CD4-positive, alpha-beta T cell treated with Interleukin-2 at 100 ng/mL for 4 hours (primary cell): ENCODE results near the gene SRCIN1.
"Not testable (repeated sequence)": the region's sequence is repeated elsewhere in the genome, so short reads cannot be mapped to it uniquely, and the experiment has no call there.

Experiments
- DNase-seq: peaks from one replicate; pipeline ENCODE4 v3.0.0-alpha.2; 2020; ENCODE audit warnings: low spot score

SRCIN1 gene

GRCh38 chr17:38507921-38508569, 97.7 kb downstream of the SRCIN1 start:
- DNase-seq = no peak

DNA sequence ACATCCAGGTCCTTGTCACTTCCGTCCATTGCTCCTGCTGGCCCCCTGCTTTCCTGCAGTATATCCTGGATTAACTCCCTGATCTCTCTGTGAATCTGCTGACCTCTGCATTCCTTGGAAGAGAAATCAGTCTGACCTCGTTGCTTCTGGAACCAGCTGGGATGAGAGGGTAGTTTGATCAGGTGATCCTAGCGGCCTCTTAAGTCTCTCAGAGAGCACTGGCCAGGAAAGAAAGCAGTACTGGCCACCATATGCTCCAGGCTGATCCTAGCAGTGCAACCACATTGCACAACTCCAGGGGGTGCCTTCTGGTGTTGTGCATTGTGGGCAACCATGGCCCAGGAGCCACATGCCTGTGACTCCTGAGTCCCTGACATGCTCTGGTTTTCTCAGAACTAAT, 98.3 kb downstream of the SRCIN1 start:
- DNase-seq = no peak

DNA sequence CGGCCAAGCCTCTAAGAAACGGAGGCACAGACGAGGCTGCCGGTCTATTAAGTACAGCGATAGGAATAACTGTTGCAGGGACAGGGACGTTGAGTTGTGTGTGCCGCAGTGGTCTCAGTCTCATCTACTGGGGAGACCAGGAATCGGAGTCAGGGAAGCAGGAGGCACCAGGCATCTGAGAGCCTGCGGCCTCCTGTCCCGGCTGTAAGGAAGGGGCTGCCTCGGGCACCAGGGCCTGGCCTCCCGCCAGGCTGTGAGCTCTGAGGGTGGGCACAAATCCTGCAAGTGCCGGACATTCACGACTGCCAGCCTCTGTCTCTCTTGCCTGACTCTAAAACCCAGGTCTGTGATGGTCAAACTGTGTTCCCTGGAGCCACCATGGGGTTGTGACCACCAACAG, 101.5 kb downstream of the SRCIN1 start:
- DNase-seq = no peak

GRCh38 chr17:38503286-38503913, 102.4 kb downstream of the SRCIN1 start:
- not testable (repeated sequence) for DNase-seq

- DNase-seq = not testable (repeated sequence)
Observed at GRCh38 chr17:38501718-38502117, 104.0 kb downstream of the SRCIN1 start.

- not testable (repeated sequence) for DNase-seq
Observed at GRCh38 chr17:38499230-38499629, 106.5 kb downstream of the SRCIN1 start.

DNA sequence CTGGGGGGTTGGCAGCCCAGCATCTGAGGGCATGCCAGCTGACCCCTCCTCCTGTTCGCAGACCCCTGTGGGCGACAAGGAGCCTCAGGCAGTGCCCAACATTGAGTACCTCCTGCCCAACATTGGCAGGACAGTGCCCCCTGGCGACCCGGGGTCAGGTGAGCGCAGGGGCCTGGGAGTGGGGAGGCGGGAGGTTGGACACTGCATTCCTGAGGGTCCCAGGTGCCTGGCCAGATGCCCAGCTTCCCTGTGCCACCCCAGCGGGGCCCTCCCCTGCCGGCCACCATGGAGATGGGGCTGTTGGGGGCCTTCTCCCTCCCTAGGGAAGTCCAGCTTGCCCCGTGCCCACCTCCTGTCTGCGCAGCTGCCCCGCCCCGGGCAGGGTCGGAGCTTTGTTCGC, 107.4 kb downstream of the SRCIN1 start:
- no peak for DNase-seq

- not testable (repeated sequence) for DNase-seq
Observed at GRCh38 chr17:38497656-38498055, 108.1 kb downstream of the SRCIN1 start.

GRCh38 chr17:38494152-38494551, 111.6 kb downstream of the SRCIN1 start:
- DNase-seq = not testable (repeated sequence)

DNA sequence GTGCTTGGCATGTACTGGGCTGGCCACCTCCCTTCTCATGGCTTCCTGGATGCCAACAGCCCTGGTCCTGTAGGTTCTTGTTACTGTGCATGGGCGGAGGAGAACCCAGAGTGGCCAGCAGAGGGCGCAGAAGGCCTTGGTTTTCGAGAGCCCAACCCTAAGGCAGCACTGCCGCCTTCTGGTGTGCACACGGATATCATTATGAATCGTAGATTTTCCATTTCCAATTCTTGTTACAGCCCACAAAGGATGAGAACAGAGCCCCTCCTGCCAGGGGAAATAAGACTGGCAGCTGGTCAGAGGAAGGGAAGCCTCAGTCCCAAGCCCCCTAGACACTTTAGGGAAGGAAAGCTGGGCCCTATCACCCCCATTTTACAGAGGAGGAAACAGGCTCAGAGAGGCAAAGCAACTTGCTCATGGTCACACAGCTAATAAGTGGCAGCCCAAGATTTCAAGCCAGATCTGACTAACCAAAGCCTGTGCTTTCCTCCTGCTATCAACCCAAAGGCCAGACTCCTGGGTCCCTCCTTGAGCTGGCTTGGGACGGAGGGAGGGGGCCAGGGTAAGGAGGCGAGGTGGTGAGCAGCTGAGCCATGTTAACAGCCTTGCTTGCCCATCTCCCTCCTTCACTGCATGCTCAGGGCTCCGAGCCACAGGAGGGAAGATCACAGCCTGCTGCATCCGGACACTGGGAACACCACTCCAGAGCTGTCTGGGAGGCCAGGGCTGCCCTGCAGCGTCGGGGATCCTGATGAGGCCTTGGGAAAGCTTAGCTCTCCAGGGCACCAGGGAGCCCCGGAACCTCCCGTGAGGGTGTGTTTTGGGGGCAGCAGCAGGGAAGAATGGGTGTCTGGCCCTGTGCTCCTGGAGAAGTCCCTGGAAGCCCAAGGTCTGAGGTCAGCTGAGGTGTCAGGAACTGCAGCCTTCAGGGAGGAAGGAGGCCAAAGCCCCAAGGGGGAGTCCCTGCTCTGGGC, 113.4 kb downstream of the SRCIN1 start:
- peak; percentile 92 for DNase-seq

GRCh38 chr17:38491346-38492066, 114.2 kb downstream of the SRCIN1 start:
- not testable (repeated sequence) for DNase-seq

DNA sequence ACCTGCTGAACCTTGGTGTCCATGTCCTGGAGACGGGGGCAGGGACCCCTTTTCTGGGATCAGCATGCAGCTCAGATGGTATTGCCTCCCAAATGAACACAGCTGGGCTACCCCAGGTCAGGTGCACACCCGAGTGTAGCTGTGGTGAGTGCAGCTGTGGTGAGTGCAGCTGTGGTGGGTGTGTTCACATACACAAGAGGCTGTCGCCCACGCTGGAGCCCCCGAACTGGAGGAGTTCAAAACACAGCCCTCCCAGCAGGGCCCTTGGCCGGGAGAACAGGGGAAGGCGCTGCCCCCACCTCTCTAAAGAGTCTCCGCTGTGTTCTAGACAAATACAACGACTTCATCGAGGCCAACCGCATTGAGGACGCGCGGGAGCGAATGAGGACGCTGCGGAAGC, 116.0 kb downstream of the SRCIN1 start:
- DNase-seq = not testable (repeated sequence)

DNA sequence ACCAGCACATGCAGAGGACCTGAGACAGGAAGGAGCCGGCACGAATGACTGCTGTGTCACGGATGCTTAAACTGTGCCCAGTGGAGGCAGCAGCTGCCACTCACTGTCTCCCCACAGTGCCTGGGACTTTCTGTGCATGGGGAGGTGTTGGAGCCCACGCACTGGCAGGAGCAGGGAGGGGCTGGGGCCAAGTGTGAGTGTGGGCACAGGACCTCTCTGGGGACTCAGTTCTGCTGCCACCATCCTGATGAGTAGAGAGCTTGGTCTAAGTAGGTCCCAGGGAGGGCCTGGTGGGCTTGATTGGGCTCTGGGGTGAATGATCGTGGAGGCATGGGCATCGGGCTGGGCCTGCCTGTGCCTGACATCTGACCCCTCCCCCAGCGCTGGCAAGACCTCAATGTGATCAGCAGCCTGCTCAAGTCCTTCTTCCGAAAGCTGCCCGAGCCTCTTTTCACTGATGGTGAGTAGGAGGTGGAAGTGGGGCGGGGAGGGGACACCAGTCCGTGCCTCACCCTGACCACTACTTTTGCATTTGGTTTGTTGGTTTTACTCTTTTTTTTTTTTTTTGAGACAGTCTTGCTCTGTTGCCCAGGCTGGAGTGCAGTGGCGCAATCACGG, 120.0 kb downstream of the SRCIN1 start:
- DNase-seq = peak; percentile 22

GRCh38 chr17:38485146-38485468, 120.6 kb downstream of the SRCIN1 start:
- DNase-seq = no peak

DNA sequence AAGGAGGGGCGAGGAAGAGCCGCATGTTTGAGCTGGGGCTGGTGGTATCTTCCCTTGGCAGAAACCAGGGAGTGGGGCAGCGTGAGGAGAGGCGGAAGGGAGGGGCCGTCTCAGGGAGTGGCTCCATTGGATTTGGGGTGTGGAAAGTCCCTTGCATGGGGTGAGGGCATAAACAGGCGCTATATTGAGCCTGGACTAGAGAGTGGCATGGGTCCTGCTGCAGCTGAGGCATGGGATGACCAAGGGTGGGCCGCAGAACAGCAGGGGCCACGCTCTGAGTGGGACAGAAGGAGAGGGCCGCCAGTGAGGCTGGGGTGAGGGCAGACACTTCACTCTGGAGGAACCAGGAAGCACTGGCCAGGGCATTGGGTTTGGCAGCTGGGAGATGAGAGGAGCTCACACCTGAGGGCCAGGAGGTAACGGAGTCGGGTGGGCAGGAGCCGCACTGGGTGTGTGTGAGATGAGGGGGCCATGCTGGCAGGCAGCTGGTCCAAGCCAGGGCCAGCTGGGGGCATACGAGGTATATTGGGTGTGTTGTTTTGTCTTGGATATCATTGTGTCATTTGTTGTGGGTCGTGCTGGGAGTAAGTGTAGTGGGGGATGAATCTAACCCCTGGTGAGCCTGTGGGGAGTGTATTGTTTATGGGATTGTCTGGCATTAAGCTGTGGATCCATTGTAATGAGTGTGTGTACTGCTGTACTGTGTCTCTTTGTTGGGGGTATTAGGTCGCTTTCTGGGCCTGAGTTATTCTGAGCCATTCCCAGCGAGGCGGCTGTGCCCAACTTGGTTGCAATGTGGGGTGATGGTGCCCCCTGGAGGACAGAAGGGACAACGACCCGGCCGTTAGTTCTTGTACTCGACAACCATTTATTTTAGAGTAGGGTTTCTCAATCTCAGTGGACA, 121.3 kb downstream of the SRCIN1 start:
- DNase-seq = peak; percentile 60

DNA sequence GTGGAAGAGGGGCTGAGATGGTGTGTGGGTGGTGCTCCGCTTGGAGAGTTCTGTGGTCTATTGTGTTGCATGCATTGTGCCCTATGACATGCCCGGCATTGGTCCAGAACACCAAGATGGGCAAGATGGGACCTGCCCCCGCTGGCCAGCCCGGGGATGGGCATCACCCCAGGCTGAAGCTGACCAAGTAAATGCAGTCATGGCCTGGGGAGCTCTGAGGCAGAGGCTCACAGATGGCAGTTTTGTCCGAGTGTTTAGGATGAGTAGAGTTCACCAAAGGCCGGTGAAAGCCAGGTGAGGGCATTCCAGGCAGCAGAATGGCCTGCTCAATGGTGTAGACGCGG, 123.1 kb downstream of the SRCIN1 start:
- DNase-seq = not testable (repeated sequence)

GRCh38 chr17:38482039-38482699, 123.6 kb downstream of the SRCIN1 start:
- not testable (repeated sequence) for DNase-seq
